Lung (tissue), 12 donors: Measurements from ENCODE around the gene ZBTB47. TPM values are rescaled to one million over a fixed set of nuclear protein-coding genes. Genes with fewer than 3 reads are reported as not detected.
A peak's percentile ranks its signal among the peaks of the same experiment; 100 is the strongest.

Source experiments
- ATAC-seq: fragments of 200-7000 bp; cut with Tn5 transposase; one replicate; pipeline ENCODE4 v1.9.1; 2020; ENCODE audit warnings: moderate number of reproducible peaks; ENCODE audit not compliant: insufficient read depth, low FRiP score
- DNase-seq, 3 donors: peaks; one replicate each; pipeline ENCODE4 v3.0.0-alpha.2; 2013 to 2017
- H3K27ac ChIP-seq, 2 donors: one replicate each; pipeline ENCODE4 v1.5.1; 2013; ENCODE audit warnings: mild to moderate bottlenecking in 2 of 2, moderate library complexity in 2 of 2, control low read depth in 1 of 2, inconsistent platforms in 1 of 2, low read depth in 1 of 2, low read length in 1 of 2
- H3K27me3 ChIP-seq, 3 donors: one replicate each; pipeline ENCODE4 v1.5.1; 2013; ENCODE audit warnings: low read length in 2 of 3; ENCODE audit not compliant: control insufficient read depth in 3 of 3, insufficient read depth in 3 of 3
- H3K36me3 ChIP-seq, 4 donors: one replicate each; pipeline ENCODE4 v1.5.1; 2013; ENCODE audit warnings: low read length in 4 of 4, mild to moderate bottlenecking in 1 of 4, moderate library complexity in 1 of 4; ENCODE audit not compliant: control insufficient read depth in 4 of 4, insufficient read depth in 4 of 4
- H3K4me1 ChIP-seq, 5 donors: one replicate each; pipeline ENCODE4 v1.5.1; 2013; ENCODE audit warnings: low read length in 5 of 5, mild to moderate bottlenecking in 2 of 5, moderate library complexity in 1 of 5; ENCODE audit not compliant: control insufficient read depth in 5 of 5, insufficient read depth in 5 of 5
- H3K4me3 ChIP-seq: one replicate; pipeline ENCODE4 v1.5.1; 2013; ENCODE audit warnings: mild to moderate bottlenecking, control low read depth, moderate library complexity
- H3K9ac ChIP-seq, 2 donors: one replicate each; pipeline ENCODE4 v1.5.1; 2013; ENCODE audit warnings: low read length in 2 of 2, control low read depth in 1 of 2; ENCODE audit not compliant: insufficient read depth in 1 of 2
- H3K9me3 ChIP-seq, 4 donors: one replicate each; pipeline ENCODE4 v1.5.1; 2013; ENCODE audit warnings: low read length in 3 of 4, mild to moderate bottlenecking in 1 of 4, moderate library complexity in 1 of 4; ENCODE audit not compliant: control insufficient read depth in 4 of 4, insufficient read depth in 3 of 4
- WGBS, 2 donors: extraction: QIAGEN DNeasy Blood & Tissue Kit; methylation state at CpG; one replicate each; pipeline ENCODE4 v1.1.7; 2013; 5-methylcytosine and 5-hydroxymethylcytosine counted together
- polyA plus RNA-seq, 2 donors: library from polyadenylated mRNA; stranded (reverse); fragments of 200-250 nt; gene quantifications; one replicate each; pipeline ENCODE4 v1.2.1, GENCODE V29; 2013
- total RNA-seq, 2 donors: library from RNA; depleted of rRNA in 1 of 2; stranded (reverse); fragments of >200 nt in 1 of 2; gene quantifications; one replicate each; pipeline ENCODE4 v1.2.1, GENCODE V29; 2014 to 2021
- TF ChIP-seq, protein P1 (sequence below): IDR thresholded peaks from 2 replicates; pipeline ENCODE4 v1.5.1; 2012; ENCODE audit warnings: mild to moderate bottlenecking; ENCODE audit errors: control extremely low read depth, extremely low read depth
- donor health status: control.
- donor health status: control.
- donor health status: Bipolar disorder and iron deficiency.
- donor health status: healthy.
- donor health status: DM: yes; HTN: yes; CAD: no.

The ZBTB47 gene
- total and polyA plus RNA-seq, 4 donors = 8.6 to 34.1 (median 15.8) TPM

- H3K27ac ChIP-seq = no peak overlapping the region
- 86 to 88% methylated on average over 6 of the region's 6 CpGs for WGBS, 2 donors
- peaks cover 28 to 67% (median 56%) of the 10 kb centered on the region in 4 donors for H3K36me3 ChIP-seq
Measured at GRCh38 chr3:42637001-42637400, 16.5 kb upstream of the ZBTB47 start.

GRCh38 chr3:42638339-42638842 lies 15.1 kb upstream of the ZBTB47 start:
- ATAC-seq (no peak), DNase-seq (no peak)
- H3K9ac ChIP-seq = no peak overlapping the region
- H3K4me1 ChIP-seq = peaks cover 0 to 5% (median 0%) of the 10 kb centered on the region in 5 donors
- 72 to 85% methylated on average over 6 of the region's 6 CpGs for WGBS, 2 donors
- peaks cover 36 to 70% (median 61%) of the 10 kb centered on the region in 4 donors for H3K36me3 ChIP-seq
- no peaks in the 10 kb centered on the region for H3K9me3 ChIP-seq
- no peaks in the 10 kb centered on the region for H3K27me3 ChIP-seq
- TF ChIP-seq, protein P1, sequence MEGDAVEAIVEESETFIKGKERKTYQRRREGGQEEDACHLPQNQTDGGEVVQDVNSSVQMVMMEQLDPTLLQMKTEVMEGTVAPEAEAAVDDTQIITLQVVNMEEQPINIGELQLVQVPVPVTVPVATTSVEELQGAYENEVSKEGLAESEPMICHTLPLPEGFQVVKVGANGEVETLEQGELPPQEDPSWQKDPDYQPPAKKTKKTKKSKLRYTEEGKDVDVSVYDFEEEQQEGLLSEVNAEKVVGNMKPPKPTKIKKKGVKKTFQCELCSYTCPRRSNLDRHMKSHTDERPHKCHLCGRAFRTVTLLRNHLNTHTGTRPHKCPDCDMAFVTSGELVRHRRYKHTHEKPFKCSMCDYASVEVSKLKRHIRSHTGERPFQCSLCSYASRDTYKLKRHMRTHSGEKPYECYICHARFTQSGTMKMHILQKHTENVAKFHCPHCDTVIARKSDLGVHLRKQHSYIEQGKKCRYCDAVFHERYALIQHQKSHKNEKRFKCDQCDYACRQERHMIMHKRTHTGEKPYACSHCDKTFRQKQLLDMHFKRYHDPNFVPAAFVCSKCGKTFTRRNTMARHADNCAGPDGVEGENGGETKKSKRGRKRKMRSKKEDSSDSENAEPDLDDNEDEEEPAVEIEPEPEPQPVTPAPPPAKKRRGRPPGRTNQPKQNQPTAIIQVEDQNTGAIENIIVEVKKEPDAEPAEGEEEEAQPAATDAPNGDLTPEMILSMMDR = no peak
- H3K4me3 ChIP-seq = no peak overlapping the region
- H3K27ac ChIP-seq = peak overlapping the region in 1 of 2 donors; percentile 1

More at GRCh38 chr3:42637001-42637400, 16.5 kb upstream of the ZBTB47 start:
- H3K9me3 ChIP-seq = no peaks in the 10 kb centered on the region
- TF ChIP-seq, protein P1 = no peak
- no peaks in the 10 kb centered on the region for H3K27me3 ChIP-seq
- ATAC-seq (no peak), DNase-seq (no peak)
- no peak overlapping the region for H3K4me3 ChIP-seq
- H3K9ac ChIP-seq = no peak overlapping the region
- H3K4me1 ChIP-seq = peaks cover 0 to 5% (median 0%) of the 10 kb centered on the region in 5 donors

- TF ChIP-seq, protein P1 = no peak
- no peaks in the 10 kb centered on the region for H3K9me3 ChIP-seq
- ATAC-seq (no peak), DNase-seq (no peak)
- peaks cover 37 to 70% (median 60%) of the 10 kb centered on the region in 4 donors for H3K36me3 ChIP-seq
- peak overlapping the region in 1 of 2 donors; percentile 44 for H3K27ac ChIP-seq
- WGBS, 2 donors = 77 to 82% methylated on average over 6 of the region's 6 CpGs
- no peak overlapping the region for H3K4me3 ChIP-seq
- peaks cover 0 to 5% (median 0%) of the 10 kb centered on the region in 5 donors for H3K4me1 ChIP-seq
- no peak overlapping the region for H3K9ac ChIP-seq
- no peaks in the 10 kb centered on the region for H3K27me3 ChIP-seq
Measured at GRCh38 chr3:42639192-42639591, 14.3 kb upstream of the ZBTB47 start.

DNA sequence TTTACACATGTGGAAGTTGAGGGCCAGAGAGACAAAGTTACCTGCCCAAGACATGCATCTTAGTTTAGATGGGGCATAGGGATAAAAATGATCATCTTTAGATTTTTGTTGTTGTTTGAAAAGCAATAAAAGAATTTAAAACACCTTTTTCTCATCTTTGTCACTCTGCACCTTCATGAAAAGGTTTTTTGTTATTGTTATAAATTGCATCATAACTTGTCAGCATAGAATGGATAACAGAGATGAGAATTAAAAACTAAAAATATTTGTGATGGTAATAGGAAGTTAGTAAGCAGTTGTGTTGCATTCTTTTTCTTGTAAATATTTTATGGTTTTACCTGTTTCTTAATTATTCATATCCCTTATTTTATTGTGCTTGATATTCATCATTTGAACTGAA lies 13.4 kb upstream of the ZBTB47 start:
- TF ChIP-seq, protein P1 = no peak
- H3K4me3 ChIP-seq = no peak overlapping the region
- H3K9ac ChIP-seq = no peak overlapping the region
- ATAC-seq (no peak), DNase-seq (no peak)
- no peaks in the 10 kb centered on the region for H3K9me3 ChIP-seq
- peaks cover 0 to 5% (median 0%) of the 10 kb centered on the region in 5 donors for H3K4me1 ChIP-seq
- no peaks in the 10 kb centered on the region for H3K27me3 ChIP-seq
- H3K27ac ChIP-seq = no peak overlapping the region
- peaks cover 44 to 73% (median 63%) of the 10 kb centered on the region in 4 donors for H3K36me3 ChIP-seq
